Measurements from ENCODE around the gene CPN1. TPM values are rescaled to one million over a fixed set of nuclear protein-coding genes. Genes with fewer than 3 reads are reported as not detected.
A peak's percentile ranks its signal among the peaks of the same experiment; 100 is the strongest.

The CPN1 gene
- total RNA-seq, 1 donor from 2014 or later = not detected

GRCh38 chr10:100009283-100009792 is 72.3 kb downstream of the CPN1 start:
- Histone ChIP-seq H3K4me3 (ENCODE audit: low read depth, low read length) (peak overlapping the region; percentile 77), H3K36me3 (ENCODE audit: control insufficient read depth, insufficient read depth, low read length) (no peaks in the 10 kb centered on the region), H3K27me3 (ENCODE audit: control insufficient read depth, insufficient read depth, low read length) (no peaks in the 10 kb centered on the region)
- FAIRE-seq (no peak), DNase-seq (ENCODE audit: low read depth) (no peak)
- peak; percentile 75 for TF ChIP-seq CTCF (IDR thresholded peaks at IDR 0.05; ENCODE audit: insufficient read depth, low read length, severe bottlenecking)

- FAIRE-seq = no peak
Measured at GRCh38 chr10:100008708-100009282, 72.9 kb downstream of the CPN1 start.

GRCh38 chr10:100008142-100008522 is 73.5 kb downstream of the CPN1 start:
- no peaks in the 10 kb centered on the region for H3K27me3 ChIP-seq (ENCODE audit: control insufficient read depth, insufficient read depth, low read length)
- no peak for FAIRE-seq

More at GRCh38 chr10:100008708-100009282, 72.9 kb downstream of the CPN1 start:
- Histone ChIP-seq H3K4me3 (ENCODE audit: low read depth, low read length) (peak overlapping the region; percentile 77), H3K27me3 (ENCODE audit: control insufficient read depth, insufficient read depth, low read length) (no peaks in the 10 kb centered on the region), H3K36me3 (ENCODE audit: control insufficient read depth, insufficient read depth, low read length) (no peaks in the 10 kb centered on the region)
- no peak for TF ChIP-seq CTCF (IDR thresholded peaks at IDR 0.05; ENCODE audit: insufficient read depth, low read length, severe bottlenecking)
- DNase-seq (ENCODE audit: low read depth) = peak; percentile 57

GRCh38 chr10:100007231-100008141 is 74.2 kb downstream of the CPN1 start:
- no peaks in the 10 kb centered on the region for H3K36me3 ChIP-seq (ENCODE audit: control insufficient read depth, insufficient read depth, low read length)
- TF ChIP-seq CTCF (IDR thresholded peaks at IDR 0.05; ENCODE audit: insufficient read depth, low read length, severe bottlenecking) = no peak
- FAIRE-seq (no peak), DNase-seq (ENCODE audit: low read depth) (no peak)
- no peaks in the 10 kb centered on the region for H3K27me3 ChIP-seq (ENCODE audit: control insufficient read depth, insufficient read depth, low read length)
- H3K4me3 ChIP-seq (ENCODE audit: low read depth, low read length) = no peak overlapping the region

More at GRCh38 chr10:100008142-100008522, 73.5 kb downstream of the CPN1 start:
- DNase-seq (ENCODE audit: low read depth) = no peak
- H3K4me3 ChIP-seq (ENCODE audit: low read depth, low read length) = peak overlapping the region; percentile 77
- no peak for TF ChIP-seq CTCF (IDR thresholded peaks at IDR 0.05; ENCODE audit: insufficient read depth, low read length, severe bottlenecking)
- no peaks in the 10 kb centered on the region for H3K36me3 ChIP-seq (ENCODE audit: control insufficient read depth, insufficient read depth, low read length)

- no peak for TF ChIP-seq CTCF (IDR thresholded peaks at IDR 0.05; ENCODE audit: insufficient read depth, low read length, severe bottlenecking)
- Histone ChIP-seq H3K36me3 (ENCODE audit: control insufficient read depth, insufficient read depth, low read length) (no peaks in the 10 kb centered on the region), H3K4me3 (ENCODE audit: low read depth, low read length) (no peak overlapping the region), H3K27me3 (ENCODE audit: control insufficient read depth, insufficient read depth, low read length) (no peaks in the 10 kb centered on the region)
- DNase-seq (ENCODE audit: low read depth) = peak; percentile 98
- FAIRE-seq = peak; percentile 13
Measured at GRCh38 chr10:100006243-100006886, 75.3 kb downstream of the CPN1 start.
